DND-41 (cell line): Measurements from ENCODE around the gene TCF21.

Source experiments
- EZH2 ChIP-seq: IDR thresholded peaks from 3 replicates; pipeline ENCODE4 v1.6.1; 2012; ENCODE audit warnings: borderline replicate concordance, low read depth, mild to moderate bottlenecking, moderate library complexity, low read length, inconsistent platforms; ENCODE audit not compliant: severe bottlenecking
- TF ChIP-seq, protein P1 (sequence below): IDR thresholded peaks from 2 replicates; pipeline ENCODE4 v1.5.1; 2012; ENCODE audit warnings: borderline replicate concordance, low read length, moderate library complexity, mild to moderate bottlenecking; ENCODE audit not compliant: poor library complexity, severe bottlenecking; ENCODE audit errors: extremely low read depth

DNA sequence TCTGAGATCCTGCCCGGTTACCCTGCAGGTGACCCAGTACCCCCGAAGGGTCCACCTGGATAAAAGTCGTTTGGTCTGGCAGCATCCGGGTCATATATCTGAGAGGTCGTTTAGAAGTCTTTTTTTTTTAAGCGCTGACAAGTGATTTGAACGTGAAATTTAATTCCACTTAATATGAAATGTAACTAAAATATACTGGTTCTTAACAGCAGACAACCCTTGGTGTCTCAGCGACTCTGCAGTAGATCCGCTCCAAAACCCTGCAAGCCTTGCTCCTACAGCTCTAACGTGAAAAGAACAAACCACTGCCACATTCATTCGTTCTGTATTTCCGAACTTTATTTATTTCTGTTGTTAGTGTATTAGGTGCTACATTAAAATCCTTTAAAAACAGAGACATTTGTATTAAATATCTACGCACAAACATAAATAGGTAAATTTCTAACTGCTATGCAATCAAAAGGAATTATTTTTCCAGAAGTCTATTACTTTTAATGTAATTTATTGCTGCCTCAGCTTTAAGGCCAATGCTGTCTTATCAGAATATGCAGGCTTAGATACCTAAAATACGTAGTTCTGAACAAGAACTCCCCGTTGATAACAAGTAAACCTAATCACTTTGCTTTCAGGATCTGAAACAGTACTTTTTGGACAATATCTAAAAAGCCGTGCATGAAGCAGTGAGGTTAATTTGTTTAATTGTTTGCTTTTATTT lies 33.5 kb upstream of the TCF21 start:
- TF ChIP-seq, protein P1, sequence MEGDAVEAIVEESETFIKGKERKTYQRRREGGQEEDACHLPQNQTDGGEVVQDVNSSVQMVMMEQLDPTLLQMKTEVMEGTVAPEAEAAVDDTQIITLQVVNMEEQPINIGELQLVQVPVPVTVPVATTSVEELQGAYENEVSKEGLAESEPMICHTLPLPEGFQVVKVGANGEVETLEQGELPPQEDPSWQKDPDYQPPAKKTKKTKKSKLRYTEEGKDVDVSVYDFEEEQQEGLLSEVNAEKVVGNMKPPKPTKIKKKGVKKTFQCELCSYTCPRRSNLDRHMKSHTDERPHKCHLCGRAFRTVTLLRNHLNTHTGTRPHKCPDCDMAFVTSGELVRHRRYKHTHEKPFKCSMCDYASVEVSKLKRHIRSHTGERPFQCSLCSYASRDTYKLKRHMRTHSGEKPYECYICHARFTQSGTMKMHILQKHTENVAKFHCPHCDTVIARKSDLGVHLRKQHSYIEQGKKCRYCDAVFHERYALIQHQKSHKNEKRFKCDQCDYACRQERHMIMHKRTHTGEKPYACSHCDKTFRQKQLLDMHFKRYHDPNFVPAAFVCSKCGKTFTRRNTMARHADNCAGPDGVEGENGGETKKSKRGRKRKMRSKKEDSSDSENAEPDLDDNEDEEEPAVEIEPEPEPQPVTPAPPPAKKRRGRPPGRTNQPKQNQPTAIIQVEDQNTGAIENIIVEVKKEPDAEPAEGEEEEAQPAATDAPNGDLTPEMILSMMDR: no peak
- TF ChIP-seq EZH2: no peak
